Measurements from ENCODE around the gene KHDC4. TPM values are rescaled to one million over a fixed set of nuclear protein-coding genes. Genes with fewer than 3 reads are reported as not detected.
A peak's percentile ranks its signal among the peaks of the same experiment; 100 is the strongest.

The KHDC4 gene
- total RNA-seq, 2 experiments from 2014 or later = 56.6 to 60.8 TPM

DNA sequence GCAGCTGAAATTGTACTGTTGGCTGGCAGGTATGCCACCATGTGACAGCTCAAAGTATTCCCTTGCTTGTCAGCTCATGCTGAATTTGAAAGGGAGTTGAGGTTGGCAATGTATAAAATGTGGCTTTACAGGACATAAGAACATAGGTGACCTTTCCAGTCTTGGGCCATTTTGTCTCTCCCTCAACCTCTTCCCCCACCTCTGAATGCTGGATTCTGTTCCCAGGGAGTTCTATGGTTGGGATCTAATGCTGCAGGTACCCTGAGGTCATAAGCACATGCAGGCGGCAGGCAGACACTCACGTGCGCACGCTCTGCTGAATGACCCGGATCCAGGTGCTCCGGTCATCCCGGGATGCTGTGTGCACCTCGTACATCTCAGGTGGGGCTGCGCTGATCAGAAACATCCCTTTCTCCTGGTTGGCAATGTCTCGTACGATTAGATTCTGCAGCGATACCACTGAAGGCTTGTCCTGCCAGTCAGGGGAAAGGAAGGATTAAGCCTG lies 23.2 kb upstream of the KHDC4 start:
- POLR2A ChIA-PET = interaction anchor here (1.4 to 2.2 kb wide), 3 partner anchors 10 to 22 kb away, joined by 4 to 9 read pairs (median 4); no protein-coding TSS in a partner anchor
- no peak for TF ChIP-seq CTCF (IDR thresholded peaks at IDR 0.05)

DNA sequence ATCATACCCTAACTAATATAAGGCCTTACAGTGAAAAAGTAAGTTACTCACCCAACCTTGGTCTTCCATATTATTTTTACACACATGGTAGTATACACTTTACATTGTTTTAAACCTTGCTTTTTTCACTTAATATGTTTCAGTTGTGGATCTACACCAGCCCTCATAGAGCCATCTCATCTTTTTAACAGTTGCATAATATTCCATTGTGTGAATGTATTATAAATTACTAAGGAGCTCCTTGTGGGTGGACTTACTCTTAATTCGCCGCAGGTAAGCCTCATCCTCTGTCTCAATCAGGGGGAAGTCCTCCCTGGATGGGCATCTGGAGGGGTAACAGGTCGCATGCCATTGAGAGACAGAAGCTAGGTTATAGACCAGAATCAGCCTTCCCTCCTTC lies 20.4 kb upstream of the KHDC4 start:
- peak overlapping the region; percentile 44 for H3K27ac Mint-ChIP-seq
- H3K36me3 Mint-ChIP-seq (ENCODE audit: low read depth) = peaks cover 83% of the 10 kb centered on the region
- TF ChIP-seq CTCF (IDR thresholded peaks at IDR 0.05) = no peak
- DNase-seq (no peak), ATAC-seq (ENCODE audit: poor library complexity) (no peak)
- Histone ChIP-seq H3K9me3 (ENCODE audit: control insufficient read depth in 1 of 2, insufficient read depth in 1 of 2, low read length in 2 of 2) (no peaks in the 10 kb centered on the region), H3K4me1 (ENCODE audit: insufficient read depth, low read length) (no peaks in the 10 kb centered on the region), H3K36me3 (ENCODE audit: insufficient read depth, low read length) (peaks cover 94% of the 10 kb centered on the region), H3K27ac (ENCODE audit: low read depth in 1 of 2, low read length in 2 of 2) (no peak overlapping the region), H3K4me3 (ENCODE audit: low read length) (no peak overlapping the region), H3K27me3 (ENCODE audit: control insufficient read depth in 1 of 2, insufficient read depth in 2 of 2, low read length in 2 of 2) (no peaks in the 10 kb centered on the region)
- no peaks in the 10 kb centered on the region for H3K27me3 Mint-ChIP-seq
- intact Hi-C loops (cut with DNase I, micrococcal nuclease) = no loop called here
- H3K9me3 Mint-ChIP-seq = no peaks in the 10 kb centered on the region
- H3K4me1 Mint-ChIP-seq (ENCODE audit: low read depth) = no peaks in the 10 kb centered on the region
- CTCF ChIA-PET = no interaction called here
- H3K4me3 Mint-ChIP-seq = no peak overlapping the region
- POLR2A ChIA-PET = interaction anchor here (0.8 to 1.4 kb wide), 3 partner anchors 9 to 23 kb away, joined by 3 to 7 read pairs (median 4); no protein-coding TSS in a partner anchor

More for the DNA sequence above, 23.2 kb upstream of the KHDC4 start:
- Mint-ChIP-seq H3K36me3 (ENCODE audit: low read depth) (peaks cover 86% of the 10 kb centered on the region), H3K27ac (peak overlapping the region; percentile 22), H3K4me3 (no peak overlapping the region), H3K27me3 (no peaks in the 10 kb centered on the region), H3K9me3 (no peaks in the 10 kb centered on the region), H3K4me1 (ENCODE audit: low read depth) (no peaks in the 10 kb centered on the region)
- peaks cover 94% of the 10 kb centered on the region for H3K36me3 ChIP-seq (ENCODE audit: insufficient read depth, low read length)
- H3K27ac ChIP-seq (ENCODE audit: low read depth in 1 of 2, low read length in 2 of 2) = peak overlapping the region in 1 of 2 donors; percentile 33
- H3K9me3 ChIP-seq (ENCODE audit: control insufficient read depth in 1 of 2, insufficient read depth in 1 of 2, low read length in 2 of 2) = no peaks in the 10 kb centered on the region
- CTCF ChIA-PET = interaction anchor here (1.4 to 2.8 kb wide), 3 partner anchors 16 to 32 kb away, joined by 4 to 9 read pairs (median 5); partner anchors contain the start of gene ARHGEF2
- ATAC-seq (ENCODE audit: poor library complexity) (no peak), DNase-seq (no peak)
- H3K4me3 ChIP-seq (ENCODE audit: low read length) = no peak overlapping the region
- H3K27me3 ChIP-seq (ENCODE audit: control insufficient read depth in 1 of 2, insufficient read depth in 2 of 2, low read length in 2 of 2) = no peaks in the 10 kb centered on the region
- peaks cover 10% of the 10 kb centered on the region for H3K4me1 ChIP-seq (ENCODE audit: insufficient read depth, low read length)
- intact Hi-C loops (cut with DNase I, micrococcal nuclease) = no loop called here

GRCh38 chr1:155952505-155952890 lies 18.3 kb upstream of the KHDC4 start:
- Histone ChIP-seq H3K9me3 (ENCODE audit: control insufficient read depth in 1 of 2, insufficient read depth in 1 of 2, low read length in 2 of 2) (no peaks in the 10 kb centered on the region), H3K36me3 (ENCODE audit: insufficient read depth, low read length) (peaks cover 91% of the 10 kb centered on the region), H3K27me3 (ENCODE audit: control insufficient read depth in 1 of 2, insufficient read depth in 2 of 2, low read length in 2 of 2) (no peaks in the 10 kb centered on the region), H3K4me1 (ENCODE audit: insufficient read depth, low read length) (peaks cover 1% of the 10 kb centered on the region), H3K4me3 (ENCODE audit: low read length) (no peak overlapping the region), H3K27ac (ENCODE audit: low read depth in 1 of 2, low read length in 2 of 2) (no peak overlapping the region)
- ATAC-seq (ENCODE audit: poor library complexity) = no peak
- Mint-ChIP-seq H3K9me3 (no peaks in the 10 kb centered on the region), H3K4me3 (no peak overlapping the region), H3K27me3 (no peaks in the 10 kb centered on the region), H3K36me3 (ENCODE audit: low read depth) (peaks cover 86% of the 10 kb centered on the region), H3K4me1 (ENCODE audit: low read depth) (no peaks in the 10 kb centered on the region), H3K27ac (no peak overlapping the region)
- CTCF ChIA-PET = interaction anchor here (1.1 kb wide), 1 partner anchor 37 kb away, joined by 3 read pairs; no protein-coding TSS in a partner anchor
- no peak for TF ChIP-seq CTCF (IDR thresholded peaks at IDR 0.05)
- intact Hi-C loops (cut with DNase I, micrococcal nuclease) = no loop called here
- no peak for DNase-seq
- POLR2A ChIA-PET = no interaction called here
